ENCODE data around the gene AP3S1.

- TF ChIP-seq EP300 (IDR thresholded peaks at IDR 0.05) (no peak), CTCF (IDR thresholded peaks at IDR 0.05) (no peak), POLR2A (IDR thresholded peaks at IDR 0.05) (no peak), POLR2AphosphoS5 (IDR thresholded peaks at IDR 0.05) (no peak)
These were observed 52.6 kb downstream of the AP3S1 start for GRCh38 chr5:115894342-115894741.
